H1 (cell line): ENCODE data around the gene GAN. TPM values are rescaled to one million over a fixed set of nuclear protein-coding genes. Genes with fewer than 3 reads are reported as not detected.

ENCODE experiments used
- CTCF ChIA-PET: fragments of 300-600 bp; sonication (Branson Sonifier 250); formaldehyde crosslinking; loops from one replicate; lab custom pipeline; 2021; ENCODE audit not compliant: partially characterized antibody; lab: Charles Lee
- POLR2A ChIA-PET: fragments of 300-600 bp; sonication (Branson Sonifier 250); formaldehyde crosslinking; loops from one replicate; lab custom pipeline; 2021; ENCODE audit warnings: inconsistent platforms; ENCODE audit not compliant: partially characterized antibody; lab: Charles Lee
- DNase-seq, 2 experiments: peaks; one replicate each; pipeline versions ENCODE4 v3.0.0 to v3.0.0-alpha.2; 2010 to 2022; ENCODE audit warnings: low spot score in 2 of 2, low read depth in 1 of 2, mixed read lengths in 1 of 2
- FAIRE-seq: peaks from 2 replicates; lab custom pipeline; 2011; peaks lifted over from hg19 to GRCh38; lab: Jason Lieb, UNC
- H2AFZ ChIP-seq: 2 replicates; pipeline ENCODE4 v1.8.1; 2012; ENCODE audit warnings: low read length, inconsistent platforms
- H2AK5ac ChIP-seq: 2 replicates; pipeline ENCODE4 v1.6.1; 2013; ENCODE audit warnings: low read depth, low read length
- H2BK120ac ChIP-seq: replicated peaks from 2 replicates; pipeline ENCODE3; 2013; ENCODE audit warnings: low read depth, low read length, inconsistent platforms
- H2BK12ac ChIP-seq: 2 replicates; pipeline ENCODE4 v1.6.1; 2013; ENCODE audit warnings: low read depth, low read length
- H2BK15ac ChIP-seq: 2 replicates; pipeline ENCODE4 v1.6.1; 2013; ENCODE audit warnings: low read length
- H2BK20ac ChIP-seq: 2 replicates; pipeline ENCODE4 v1.6.1; 2013; ENCODE audit warnings: low read length
- H2BK5ac ChIP-seq: 2 replicates; pipeline ENCODE4 v1.6.1; 2013; ENCODE audit warnings: low read depth, low read length
- H3K14ac ChIP-seq: 2 replicates; pipeline ENCODE4 v1.6.1; 2013; ENCODE audit warnings: inconsistent platforms; ENCODE audit not compliant: insufficient read length
- H3K18ac ChIP-seq: 2 replicates; pipeline ENCODE4 v1.6.1; 2013; ENCODE audit warnings: low read length; ENCODE audit errors: extremely low read depth
- H3K23ac ChIP-seq: 2 replicates; pipeline ENCODE4 v1.6.1; 2013; ENCODE audit warnings: inconsistent platforms; ENCODE audit not compliant: insufficient read length
- H3K23me2 ChIP-seq: 2 replicates; pipeline ENCODE4 v1.6.1; 2013; ENCODE audit warnings: low read depth, low read length
- H3K27ac ChIP-seq: 2 replicates; pipeline ENCODE4 v1.6.1; 2011; ENCODE audit warnings: low read depth, low read length, inconsistent platforms
- H3K27me3 ChIP-seq, 4 experiments: replicated peaks in 1 of 4; 1 replicate in 1 of 4; 2 replicates in 3 of 4; pipeline versions ENCODE4 v1.6.1 to v1.8.1; 2011 to 2013; ENCODE audit warnings: low read length in 3 of 4, mild to moderate bottlenecking in 3 of 4, inconsistent platforms in 2 of 4, mixed read lengths in 2 of 4, moderate library complexity in 1 of 4; ENCODE audit not compliant: control insufficient read depth in 3 of 4, insufficient read depth in 3 of 4; ENCODE audit errors: extremely low read depth in 1 of 4
- H3K36me3 ChIP-seq, 4 experiments: 2 replicates each; pipeline versions ENCODE4 v1.6.1 to v1.8.1; 2011 to 2013; ENCODE audit warnings: mild to moderate bottlenecking in 4 of 4, low read length in 3 of 4, moderate library complexity in 2 of 4, control low read depth in 1 of 4, inconsistent platforms in 1 of 4; ENCODE audit not compliant: insufficient read depth in 4 of 4, control insufficient read depth in 2 of 4
- H3K4ac ChIP-seq: replicated peaks from 2 replicates; pipeline ENCODE3; 2013; ENCODE audit warnings: low read length, low read depth, mixed read lengths, inconsistent platforms; ENCODE audit not compliant: insufficient read length
- H3K4me1 ChIP-seq, 4 experiments: replicated peaks in 1 of 4; 1 replicate in 1 of 4; 2 replicates in 3 of 4; pipeline versions ENCODE4 v1.6.1 to v1.8.1; 2011 to 2013; ENCODE audit warnings: low read length in 3 of 4, inconsistent platforms in 2 of 4, mixed read lengths in 1 of 4; ENCODE audit not compliant: insufficient read depth in 4 of 4, control insufficient read depth in 3 of 4
- H3K4me2 ChIP-seq, 2 experiments: 2 replicates each; pipeline versions ENCODE4 v1.6.1 to v1.8.1; 2011 to 2013; ENCODE audit warnings: low read depth in 2 of 2, low read length in 2 of 2, control low read depth in 1 of 2, inconsistent platforms in 1 of 2, mild to moderate bottlenecking in 1 of 2; ENCODE audit not compliant: insufficient read depth in 1 of 2
- H3K4me3 ChIP-seq, 4 experiments: fragments of 200-600, 300-600 bp in 1 of 4; sonication (generic), shearing (Covaris generic), sonication (Bioruptor Twin) in 1 of 4; 2 replicates each; pipeline versions ENCODE4 v1.5.1 to v1.8.1; 2011 to 2016; ENCODE audit warnings: low read length in 4 of 4, low read depth in 3 of 4, control low read depth in 2 of 4, inconsistent platforms in 2 of 4, mild to moderate bottlenecking in 2 of 4, mixed read lengths in 1 of 4, moderate library complexity in 1 of 4; ENCODE audit not compliant: insufficient read depth in 2 of 4; ENCODE audit errors: extremely low read depth in 1 of 4
- H3K56ac ChIP-seq: replicated peaks from 2 replicates; pipeline ENCODE3; 2013; ENCODE audit warnings: low read depth, mild to moderate bottlenecking, mixed read lengths, low read length, inconsistent platforms; ENCODE audit not compliant: insufficient read length
- H3K79me1 ChIP-seq: 2 replicates; pipeline ENCODE4 v1.6.1; 2013; ENCODE audit warnings: low read depth, low read length, control low read depth
- H3K79me2 ChIP-seq, 2 experiments: 2 replicates each; pipeline versions ENCODE4 v1.6.1 to v1.8.1; 2012 to 2013; ENCODE audit warnings: low read length in 2 of 2, mild to moderate bottlenecking in 2 of 2, inconsistent platforms in 1 of 2; ENCODE audit not compliant: insufficient read depth in 2 of 2, control insufficient read depth in 1 of 2
- H3K9ac ChIP-seq, 4 experiments: replicated peaks in 1 of 4; 1 replicate in 1 of 4; 2 replicates in 3 of 4; pipeline versions ENCODE4 v1.6.1 to v1.8.1; 2011 to 2013; ENCODE audit warnings: low read depth in 3 of 4, low read length in 3 of 4, control low read depth in 2 of 4, mild to moderate bottlenecking in 2 of 4, moderate library complexity in 2 of 4, inconsistent platforms in 1 of 4; ENCODE audit errors: extremely low read depth in 1 of 4
- H3K9me3 ChIP-seq, 2 experiments: 2 replicates each; pipeline versions ENCODE4 v1.6.1 to v1.8.1; 2012 to 2013; ENCODE audit warnings: mild to moderate bottlenecking in 2 of 2, moderate library complexity in 2 of 2, control low read depth in 1 of 2, inconsistent platforms in 1 of 2, low read depth in 1 of 2, low read length in 1 of 2, mixed read lengths in 1 of 2; ENCODE audit not compliant: insufficient read depth in 2 of 2
- H4K20me1 ChIP-seq, 2 experiments: replicated peaks in 1 of 2; 2 replicates each; pipeline versions ENCODE3 to v1.8.1; 2011 to 2013; ENCODE audit warnings: inconsistent platforms in 2 of 2, low read length in 2 of 2, mild to moderate bottlenecking in 1 of 2; ENCODE audit not compliant: insufficient read depth in 2 of 2, control insufficient read depth in 1 of 2
- H4K5ac ChIP-seq: 2 replicates; pipeline ENCODE4 v1.6.1; 2013; ENCODE audit warnings: low read length, low read depth, mixed read lengths, inconsistent platforms; ENCODE audit not compliant: insufficient read length
- H4K8ac ChIP-seq: 2 replicates; pipeline ENCODE4 v1.8.0; 2013; ENCODE audit warnings: mild to moderate bottlenecking, moderate library complexity, low read length, inconsistent platforms; ENCODE audit not compliant: insufficient read depth; ENCODE audit errors: extremely low read depth
- H4K91ac ChIP-seq: replicated peaks from 2 replicates; pipeline ENCODE3; 2013; ENCODE audit warnings: low read length, mixed read lengths, inconsistent platforms; ENCODE audit not compliant: insufficient read length
- CBX8 ChIP-seq: fragments of 300-800, 300-1000 bp; sonication (generic); IDR thresholded peaks from 2 replicates; pipeline ENCODE4 v1.7.1; 2016; ENCODE audit warnings: low read depth, low read length, borderline replicate concordance
- CREB1 ChIP-seq: IDR thresholded peaks from 2 replicates; pipeline ENCODE4 v1.6.1; 2012; ENCODE audit warnings: inconsistent platforms
- HDAC2 ChIP-seq, 2 experiments: fragments of 300-600 bp in 1 of 2; sonication (generic) in 1 of 2; IDR thresholded peaks; 2 replicates each; pipeline ENCODE4 v1.6.1; 2011 to 2012; ENCODE audit warnings: low read depth in 2 of 2, low read length in 2 of 2, mild to moderate bottlenecking in 2 of 2, moderate library complexity in 2 of 2, borderline replicate concordance in 1 of 2, inconsistent platforms in 1 of 2
- JUN ChIP-seq: IDR thresholded peaks from 2 replicates; pipeline ENCODE4 v1.6.1; 2011; ENCODE audit warnings: low read depth, mild to moderate bottlenecking, improper control_type of control experiment, low read length
- KDM5A ChIP-seq: fragments of 200-600 bp; IDR thresholded peaks from 2 replicates; pipeline ENCODE4 v1.7.1; 2012; ENCODE audit warnings: mild to moderate bottlenecking, low read length, inconsistent platforms, mixed read lengths
- RFX5 ChIP-seq: IDR thresholded peaks from 2 replicates; pipeline ENCODE4 v1.6.1; 2011; ENCODE audit warnings: low read depth, low read length, improper control_type of control experiment, borderline replicate concordance
- RXRA ChIP-seq: IDR thresholded peaks from 2 replicates; pipeline ENCODE4 v1.6.1; 2011; ENCODE audit warnings: low read depth, mild to moderate bottlenecking, low read length, moderate library complexity; ENCODE audit not compliant: insufficient read depth
- SIRT6 ChIP-seq: IDR thresholded peaks from one replicate; pipeline ENCODE4 v1.7.1; 2012; ENCODE audit warnings: low read length, inconsistent platforms
- SRF ChIP-seq: IDR thresholded peaks from 2 replicates; pipeline ENCODE4 v1.6.1; 2011; ENCODE audit warnings: mild to moderate bottlenecking, low read depth, low read length, moderate library complexity
- TAF1 ChIP-seq: IDR thresholded peaks from 2 replicates; pipeline ENCODE4 v1.6.1; 2011; ENCODE audit warnings: mild to moderate bottlenecking, low read depth, low read length
- TAF7 ChIP-seq: optimal IDR thresholded peaks from 2 replicates; pipeline ENCODE3; 2011; ENCODE audit warnings: low read depth, mild to moderate bottlenecking, inconsistent platforms, low read length, moderate library complexity, borderline replicate concordance
- TCF12 ChIP-seq: IDR thresholded peaks from 2 replicates; pipeline ENCODE4 v1.6.1; 2011; ENCODE audit warnings: low read depth, mild to moderate bottlenecking, low read length
- TEAD4 ChIP-seq: IDR thresholded peaks from 2 replicates; pipeline ENCODE4 v1.6.1; 2012; ENCODE audit warnings: low read depth, low read length, inconsistent platforms, mixed read lengths
- WGBS, 2 experiments: shearing (Covaris generic) in 1 of 2; methylation state at CpG; one replicate each; pipeline versions ENCODE4 v1.1.6 to v1.1.7; 2013 to 2015; ENCODE audit warnings: low lambda C conversion rate in 2 of 2, mixed read lengths in 2 of 2, inconsistent platforms in 1 of 2, low coverage in 1 of 2, missing lambda C conversion rate in 1 of 2; ENCODE audit not compliant: insufficient replicate concordance in 2 of 2, insufficient coverage in 1 of 2, insufficient read length in 1 of 2; ENCODE audit errors: extremely low coverage in 1 of 2, missing lambda C conversion rate in 1 of 2; 5-methylcytosine and 5-hydroxymethylcytosine counted together
- polyA plus RNA-seq, 7 experiments: library from polyadenylated mRNA; depleted of rRNA in 3 of 7; stranded (reverse) in 5 of 7; unstranded in 2 of 7; fragments of >200 nt in 5 of 7; fragments of 200-250 nt in 2 of 7; gene quantifications; 1 replicate in 5 of 7; 2 replicates in 1 of 7; 4 replicates in 1 of 7; pipeline versions ENCODE4 v1.2.1 to v1.2.3, GENCODE V29; 2011 to 2013; ENCODE audit warnings: missing spikeins in 2 of 7, mixed read lengths in 2 of 7
- total RNA-seq: library from RNA; stranded (reverse); fragmentation: NEBNext Ultra II Directional; extraction: Animal tissue kit (Norgen Biotek cat#: 25700); gene quantifications from 2 replicates; pipeline ENCODE4 v1.2.1, GENCODE V29; 2021
- TF ChIP-seq, protein P1 (sequence below): IDR thresholded peaks from 2 replicates; pipeline ENCODE4 v1.6.1; 2012; ENCODE audit warnings: low read length, inconsistent platforms

GAN gene
- total and polyA plus RNA-seq, 2 of the 8 experiments (the other 6 are each of a cell fraction or from before 2014, with no cell fraction given), result 4.5 to 23.9 TPM

DNA sequence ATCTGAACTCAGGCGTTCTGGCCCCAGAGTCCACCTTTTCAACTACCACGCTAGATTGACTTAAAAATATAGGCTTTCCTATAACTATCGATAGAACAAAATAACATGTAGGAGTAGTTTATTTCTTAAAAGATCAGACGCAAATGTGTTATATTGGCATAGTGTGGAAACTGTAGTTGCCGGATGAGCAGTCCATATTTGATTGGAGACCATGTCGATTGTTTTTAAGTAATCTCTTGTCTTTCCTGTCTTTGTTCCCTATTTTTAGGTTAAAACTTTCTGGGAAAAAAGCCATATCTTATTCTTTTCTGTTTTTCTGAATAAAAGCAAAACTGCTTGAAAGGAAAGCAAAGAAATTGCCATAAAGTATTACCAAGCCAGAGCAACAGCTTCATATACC, 53.1 kb downstream of the GAN start:
- Histone ChIP-seq H3K79me2 (no peaks in the 10 kb centered on the region), H4K91ac (no peak overlapping the region), H3K4me2 (no peak overlapping the region), H2AFZ (no peak overlapping the region), H3K79me1 (no peaks in the 10 kb centered on the region), H3K4me3 (no peak overlapping the region), H2BK12ac (no peak overlapping the region), H3K9ac (no peak overlapping the region), H2BK120ac (no peak overlapping the region), H3K23ac (no peak overlapping the region), H3K4ac (no peak overlapping the region), H3K18ac (no peak overlapping the region), H4K8ac (no peak overlapping the region), H3K36me3 (peaks cover 7 to 51% (median 16%) of the 10 kb centered on the region in 4 experiments; a peak in 7 of 8 replicates), H3K23me2 (no peaks in the 10 kb centered on the region; the same call in 1 of the 2 replicates), H4K20me1 (peaks cover 0 to 1% of the 10 kb centered on the region in 2 experiments), H3K27ac (no peak overlapping the region), H3K27me3 (no peaks in the 10 kb centered on the region), H2BK5ac (no peak overlapping the region), H4K5ac (no peak overlapping the region), H2BK20ac (no peak overlapping the region), H2BK15ac (no peak overlapping the region), H3K4me1 (no peaks in the 10 kb centered on the region), H3K9me3 (no peaks in the 10 kb centered on the region), H3K14ac (no peak overlapping the region), H3K56ac (no peak overlapping the region), H2AK5ac (no peak overlapping the region)
- DNase-seq (no peak), FAIRE-seq (no peak)
- WGBS, 2 experiments, result 91% methylated on average over 6 of the region's 6 CpGs; no CpG with 5 or more reads in 1 of the 2 experiments
- POLR2A ChIA-PET, result no interaction called here
- CTCF ChIA-PET, result interaction anchor here (0.6 to 1.7 kb wide), 12 partner anchors 9 to 363 kb away, joined by 3 to 7 read pairs (median 4); no protein-coding TSS in a partner anchor
- TF ChIP-seq CREB1 (no peak), TCF12 (no peak), JUN (no peak), SRF (no peak), KDM5A (no peak), SIRT6 (no peak), TAF1 (no peak), TAF7 (no peak), CBX8 (no peak), RXRA (no peak), RFX5 (no peak), HDAC2 (IDR thresholded peaks at IDR 0.05; ENCODE audit: borderline replicate concordance in 1 of 2, low read depth in 2 of 2, low read length in 2 of 2) (no peak), TEAD4 (no peak)
- TF ChIP-seq, protein P1, sequence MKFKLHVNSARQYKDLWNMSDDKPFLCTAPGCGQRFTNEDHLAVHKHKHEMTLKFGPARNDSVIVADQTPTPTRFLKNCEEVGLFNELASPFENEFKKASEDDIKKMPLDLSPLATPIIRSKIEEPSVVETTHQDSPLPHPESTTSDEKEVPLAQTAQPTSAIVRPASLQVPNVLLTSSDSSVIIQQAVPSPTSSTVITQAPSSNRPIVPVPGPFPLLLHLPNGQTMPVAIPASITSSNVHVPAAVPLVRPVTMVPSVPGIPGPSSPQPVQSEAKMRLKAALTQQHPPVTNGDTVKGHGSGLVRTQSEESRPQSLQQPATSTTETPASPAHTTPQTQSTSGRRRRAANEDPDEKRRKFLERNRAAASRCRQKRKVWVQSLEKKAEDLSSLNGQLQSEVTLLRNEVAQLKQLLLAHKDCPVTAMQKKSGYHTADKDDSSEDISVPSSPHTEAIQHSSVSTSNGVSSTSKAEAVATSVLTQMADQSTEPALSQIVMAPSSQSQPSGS, result no peak
